Liver (tissue), 9 donors: ENCODE measurements around the gene MYOCOS. TPM values are rescaled to one million over a fixed set of nuclear protein-coding genes. Genes with fewer than 3 reads are reported as not detected.

Experiments
- DNase-seq: peaks from one replicate; pipeline ENCODE4 v3.0.0-alpha.2; 2017; ENCODE audit warnings: low spot score
- H3K27ac ChIP-seq, 2 donors: one replicate each; pipeline ENCODE4 v1.7.0; 2013; ENCODE audit warnings: inconsistent platforms in 2 of 2, low read length in 2 of 2, control low read depth in 1 of 2, low read depth in 1 of 2, mild to moderate bottlenecking in 1 of 2
- H3K27me3 ChIP-seq, 4 donors: one replicate each; pipeline versions ENCODE4 v1.6.1 to v1.7.0; 2013; ENCODE audit warnings: low read length in 3 of 4, inconsistent platforms in 1 of 4, mild to moderate bottlenecking in 1 of 4, moderate library complexity in 1 of 4; ENCODE audit not compliant: control insufficient read depth in 4 of 4, insufficient read depth in 4 of 4
- H3K36me3 ChIP-seq, 4 donors: one replicate each; pipeline versions ENCODE4 v1.6.1 to v1.7.0; 2013; ENCODE audit warnings: low read length in 3 of 4, mild to moderate bottlenecking in 3 of 4, low read depth in 1 of 4, moderate library complexity in 1 of 4; ENCODE audit not compliant: control insufficient read depth in 4 of 4, insufficient read depth in 3 of 4
- H3K4me1 ChIP-seq, 4 donors: one replicate each; pipeline versions ENCODE4 v1.6.1 to v1.7.0; 2013; ENCODE audit warnings: low read length in 3 of 4, mild to moderate bottlenecking in 3 of 4, moderate library complexity in 1 of 4; ENCODE audit not compliant: control insufficient read depth in 4 of 4, insufficient read depth in 4 of 4
- H3K4me3 ChIP-seq, 3 donors: one replicate each; pipeline versions ENCODE4 v1.6.1 to v1.7.0; 2013; ENCODE audit warnings: low read length in 3 of 3, control low read depth in 1 of 3, low read depth in 1 of 3, mild to moderate bottlenecking in 1 of 3
- H3K9ac ChIP-seq, 2 donors: one replicate each; pipeline ENCODE4 v1.7.0; 2013; ENCODE audit warnings: low read length in 2 of 2, mild to moderate bottlenecking in 2 of 2, moderate library complexity in 2 of 2, control low read depth in 1 of 2, low read depth in 1 of 2
- H3K9me3 ChIP-seq, 4 donors: one replicate each; pipeline versions ENCODE4 v1.6.1 to v1.7.0; 2013; ENCODE audit warnings: low read length in 3 of 4; ENCODE audit not compliant: control insufficient read depth in 4 of 4
- EGR1 ChIP-seq, 2 donors: IDR thresholded peaks; 2 replicates each; pipeline ENCODE4 v1.6.1; 2016 to 2018; ENCODE audit warnings: antibody characterized with exemption in 2 of 2, low read depth in 2 of 2
- FOXA1 ChIP-seq: IDR thresholded peaks from 2 replicates; pipeline ENCODE4 v1.6.1; 2016; ENCODE audit warnings: antibody characterized with exemption
- FOXA2 ChIP-seq: IDR thresholded peaks from 2 replicates; pipeline ENCODE4 v1.6.1; 2016; ENCODE audit warnings: antibody characterized with exemption
- GABPA ChIP-seq, 2 donors: IDR thresholded peaks in 1 of 2; conservative IDR thresholded peaks in 1 of 2; 2 replicates each; pipeline ENCODE4 v1.6.1; 2016; ENCODE audit warnings: antibody characterized with exemption in 2 of 2, mild to moderate bottlenecking in 1 of 2, moderate library complexity in 1 of 2
- HNF4A ChIP-seq, 2 donors: conservative IDR thresholded peaks; 2 replicates each; pipeline ENCODE4 v1.6.1; 2016; ENCODE audit warnings: antibody characterized with exemption in 2 of 2, mild to moderate bottlenecking in 2 of 2
- HNF4G ChIP-seq: IDR thresholded peaks from 2 replicates; pipeline ENCODE4 v1.6.1; 2016; ENCODE audit warnings: antibody characterized with exemption
- JUND ChIP-seq, 2 donors: IDR thresholded peaks; 2 replicates each; pipeline ENCODE4 v1.6.1; 2016; ENCODE audit warnings: antibody characterized with exemption in 2 of 2
- NR2F2 ChIP-seq: IDR thresholded peaks from 2 replicates; pipeline ENCODE4 v1.6.1; 2016; ENCODE audit warnings: antibody characterized with exemption
- RAD21 ChIP-seq, 2 donors: IDR thresholded peaks; 2 replicates each; pipeline ENCODE4 v1.6.1; 2016; ENCODE audit warnings: antibody characterized with exemption in 2 of 2, mild to moderate bottlenecking in 2 of 2
- RXRA ChIP-seq, 2 donors: IDR thresholded peaks; 2 replicates each; pipeline ENCODE4 v1.6.1; 2017 to 2018; ENCODE audit warnings: antibody characterized with exemption in 2 of 2, mild to moderate bottlenecking in 1 of 2
- SP1 ChIP-seq: IDR thresholded peaks from 2 replicates; pipeline ENCODE4 v1.6.1; 2018; ENCODE audit warnings: antibody characterized with exemption, mild to moderate bottlenecking
- TAF1 ChIP-seq: conservative IDR thresholded peaks from 2 replicates; pipeline ENCODE4 v1.6.1; 2016; ENCODE audit warnings: antibody characterized with exemption, mild to moderate bottlenecking
- YY1 ChIP-seq: IDR thresholded peaks from 2 replicates; pipeline ENCODE4 v1.6.1; 2016; ENCODE audit warnings: antibody characterized with exemption, mild to moderate bottlenecking
- WGBS: extraction: QIAGEN DNeasy Blood & Tissue Kit; methylation state at CpG from one replicate; pipeline ENCODE4 v1.1.7; 2013; 5-methylcytosine and 5-hydroxymethylcytosine counted together
- polyA plus RNA-seq, 2 donors: library from polyadenylated mRNA; stranded (reverse) in 1 of 2; unstranded in 1 of 2; fragments of 200-250 nt in 1 of 2; fragments of >200 nt in 1 of 2; fragmentation: Nextera tagmentation in 1 of 2; extraction: Ambion mirVana in 1 of 2; gene quantifications; one replicate each; pipeline versions ENCODE4 v1.2.1 to v1.2.3, GENCODE V29; 2013 to 2015
- total RNA-seq, 2 donors: library from RNA; depleted of rRNA; stranded (reverse); fragments of >200 nt; gene quantifications; one replicate each; pipeline ENCODE4 v1.2.3, GENCODE V29; 2014
- TF ChIP-seq, protein P1 (sequence below): IDR thresholded peaks from 2 replicates; pipeline ENCODE4 v1.6.1; 2016; ENCODE audit warnings: antibody characterized with exemption
- TF ChIP-seq, protein P2 (sequence below): fragments of 150-350 bp; IDR thresholded peaks from 2 replicates; pipeline ENCODE4 v1.5.1; 2017; ENCODE audit warnings: improper control_type of control experiment, low read depth, low read length; ENCODE audit not compliant: missing input control
- TF ChIP-seq, protein P3 (sequence below): IDR thresholded peaks from 2 replicates; pipeline ENCODE4 v1.6.1; 2016; ENCODE audit warnings: antibody characterized with exemption
- TF ChIP-seq, protein P4 (sequence below): IDR thresholded peaks from 2 replicates; pipeline ENCODE4 v1.6.1; 2016; ENCODE audit warnings: antibody characterized with exemption
- TF ChIP-seq, protein P5 (sequence below): IDR thresholded peaks from 2 replicates; pipeline ENCODE4 v1.6.1; 2016; ENCODE audit warnings: antibody characterized with exemption, mild to moderate bottlenecking
- donor health status: healthy.
- donor health status: healthy.
- donor health status: healthy.
- donor health status: healthy.
- donor health status: healthy.

MYOCOS gene
- total and polyA plus RNA-seq, 4 donors: 0.08 TPM; not detected in 3

DNA sequence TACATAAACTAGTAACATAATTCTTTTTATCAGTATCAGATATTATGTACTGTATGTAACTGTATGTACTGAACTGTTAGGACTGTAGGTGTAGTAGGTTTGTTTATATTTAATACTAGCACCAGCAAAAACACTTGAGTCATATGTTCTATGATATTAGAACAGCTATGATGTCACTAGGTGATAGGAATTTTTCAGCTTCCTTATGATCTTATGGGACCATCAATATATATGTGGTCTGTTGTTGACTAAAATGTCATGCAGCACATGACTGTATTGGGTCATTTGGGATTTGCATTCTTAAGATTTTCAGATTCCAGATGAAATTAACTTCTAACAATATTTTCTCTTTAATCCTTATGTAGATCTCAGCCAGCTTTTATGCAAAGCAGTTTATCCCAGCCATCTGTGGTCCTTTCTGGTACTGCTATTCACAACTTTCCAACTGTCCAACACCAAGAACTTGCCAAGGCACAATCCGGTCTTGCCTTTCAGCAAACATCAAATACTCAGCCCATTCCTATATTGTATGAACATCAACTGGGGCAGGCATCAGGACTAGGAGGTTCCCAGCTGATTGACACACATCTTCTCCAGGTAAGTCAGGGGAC, 38.3 kb upstream of the MYOCOS start:
- Histone ChIP-seq H3K9me3 (no peaks in the 10 kb centered on the region), H3K4me1 (no peaks in the 10 kb centered on the region), H3K4me3 (no peak overlapping the region), H3K36me3 (peaks cover 5 to 70% (median 54%) of the 10 kb centered on the region in 4 donors), H3K9ac (no peak overlapping the region), H3K27ac (no peak overlapping the region), H3K27me3 (no peaks in the 10 kb centered on the region)
- TF ChIP-seq RAD21 (IDR thresholded peaks at IDR 0.05) (no peak), EGR1 (IDR thresholded peaks at IDR 0.05; ENCODE audit: low read depth in 2 of 2) (no peak), GABPA (IDR thresholded peaks at IDR 0.05 in 1 of 2, conservative IDR thresholded peaks at IDR 0.05 in 1 of 2) (no peak), RXRA (IDR thresholded peaks at IDR 0.05) (no peak), SP1 (no peak), NR2F2 (no peak), FOXA2 (no peak), TAF1 (no peak), YY1 (no peak), JUND (IDR thresholded peaks at IDR 0.05) (no peak), HNF4A (conservative IDR thresholded peaks at IDR 0.05) (no peak), HNF4G (no peak), FOXA1 (no peak)
- TF ChIP-seq, protein P1, sequence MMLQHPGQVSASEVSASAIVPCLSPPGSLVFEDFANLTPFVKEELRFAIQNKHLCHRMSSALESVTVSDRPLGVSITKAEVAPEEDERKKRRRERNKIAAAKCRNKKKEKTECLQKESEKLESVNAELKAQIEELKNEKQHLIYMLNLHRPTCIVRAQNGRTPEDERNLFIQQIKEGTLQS: no peak
- TF ChIP-seq, protein P2, sequence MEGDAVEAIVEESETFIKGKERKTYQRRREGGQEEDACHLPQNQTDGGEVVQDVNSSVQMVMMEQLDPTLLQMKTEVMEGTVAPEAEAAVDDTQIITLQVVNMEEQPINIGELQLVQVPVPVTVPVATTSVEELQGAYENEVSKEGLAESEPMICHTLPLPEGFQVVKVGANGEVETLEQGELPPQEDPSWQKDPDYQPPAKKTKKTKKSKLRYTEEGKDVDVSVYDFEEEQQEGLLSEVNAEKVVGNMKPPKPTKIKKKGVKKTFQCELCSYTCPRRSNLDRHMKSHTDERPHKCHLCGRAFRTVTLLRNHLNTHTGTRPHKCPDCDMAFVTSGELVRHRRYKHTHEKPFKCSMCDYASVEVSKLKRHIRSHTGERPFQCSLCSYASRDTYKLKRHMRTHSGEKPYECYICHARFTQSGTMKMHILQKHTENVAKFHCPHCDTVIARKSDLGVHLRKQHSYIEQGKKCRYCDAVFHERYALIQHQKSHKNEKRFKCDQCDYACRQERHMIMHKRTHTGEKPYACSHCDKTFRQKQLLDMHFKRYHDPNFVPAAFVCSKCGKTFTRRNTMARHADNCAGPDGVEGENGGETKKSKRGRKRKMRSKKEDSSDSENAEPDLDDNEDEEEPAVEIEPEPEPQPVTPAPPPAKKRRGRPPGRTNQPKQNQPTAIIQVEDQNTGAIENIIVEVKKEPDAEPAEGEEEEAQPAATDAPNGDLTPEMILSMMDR: no peak
- TF ChIP-seq, protein P3, sequence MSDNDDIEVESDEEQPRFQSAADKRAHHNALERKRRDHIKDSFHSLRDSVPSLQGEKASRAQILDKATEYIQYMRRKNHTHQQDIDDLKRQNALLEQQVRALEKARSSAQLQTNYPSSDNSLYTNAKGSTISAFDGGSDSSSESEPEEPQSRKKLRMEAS: no peak
- TF ChIP-seq, protein P4, sequence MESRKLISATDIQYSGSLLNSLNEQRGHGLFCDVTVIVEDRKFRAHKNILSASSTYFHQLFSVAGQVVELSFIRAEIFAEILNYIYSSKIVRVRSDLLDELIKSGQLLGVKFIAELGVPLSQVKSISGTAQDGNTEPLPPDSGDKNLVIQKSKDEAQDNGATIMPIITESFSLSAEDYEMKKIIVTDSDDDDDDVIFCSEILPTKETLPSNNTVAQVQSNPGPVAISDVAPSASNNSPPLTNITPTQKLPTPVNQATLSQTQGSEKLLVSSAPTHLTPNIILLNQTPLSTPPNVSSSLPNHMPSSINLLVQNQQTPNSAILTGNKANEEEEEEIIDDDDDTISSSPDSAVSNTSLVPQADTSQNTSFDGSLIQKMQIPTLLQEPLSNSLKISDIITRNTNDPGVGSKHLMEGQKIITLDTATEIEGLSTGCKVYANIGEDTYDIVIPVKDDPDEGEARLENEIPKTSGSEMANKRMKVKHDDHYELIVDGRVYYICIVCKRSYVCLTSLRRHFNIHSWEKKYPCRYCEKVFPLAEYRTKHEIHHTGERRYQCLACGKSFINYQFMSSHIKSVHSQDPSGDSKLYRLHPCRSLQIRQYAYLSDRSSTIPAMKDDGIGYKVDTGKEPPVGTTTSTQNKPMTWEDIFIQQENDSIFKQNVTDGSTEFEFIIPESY: no peak
- WGBS: 89% methylated on average over 1 of the region's 1 CpG
- no peak for DNase-seq

DNA sequence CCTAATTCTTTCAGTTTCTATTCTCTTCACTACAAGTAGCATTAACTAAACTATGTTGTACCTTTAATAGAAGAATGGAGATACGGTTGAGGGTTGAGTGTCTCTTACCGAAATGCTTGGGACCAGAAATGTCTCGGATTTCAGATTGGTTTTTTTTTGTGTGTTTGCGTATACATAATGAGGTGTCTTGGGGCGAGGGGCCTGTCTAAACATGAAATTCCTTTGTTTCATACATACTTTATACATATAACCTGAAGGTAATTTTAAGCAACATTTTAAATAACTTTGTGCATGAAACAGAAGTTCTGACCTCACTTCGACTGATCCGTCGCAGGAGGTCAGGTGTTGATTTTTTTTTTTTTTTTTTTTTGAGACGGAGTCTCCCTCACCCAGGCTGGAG, 36.3 kb upstream of the MYOCOS start:
- no peaks in the 10 kb centered on the region for H3K4me1 ChIP-seq
- peaks cover 3 to 68% (median 57%) of the 10 kb centered on the region in 4 donors for H3K36me3 ChIP-seq

More for the DNA sequence above, 36.3 kb upstream of the MYOCOS start:
- Histone ChIP-seq H3K27ac (no peak overlapping the region), H3K9me3 (no peaks in the 10 kb centered on the region), H3K4me3 (no peak overlapping the region), H3K27me3 (no peaks in the 10 kb centered on the region), H3K9ac (no peak overlapping the region)
- TF ChIP-seq FOXA2 (no peak), GABPA (IDR thresholded peaks at IDR 0.05 in 1 of 2, conservative IDR thresholded peaks at IDR 0.05 in 1 of 2) (no peak), HNF4G (no peak), RAD21 (IDR thresholded peaks at IDR 0.05) (no peak), HNF4A (conservative IDR thresholded peaks at IDR 0.05) (no peak), TAF1 (no peak), FOXA1 (no peak), SP1 (no peak), YY1 (no peak), NR2F2 (no peak)
- TF ChIP-seq, protein P5, sequence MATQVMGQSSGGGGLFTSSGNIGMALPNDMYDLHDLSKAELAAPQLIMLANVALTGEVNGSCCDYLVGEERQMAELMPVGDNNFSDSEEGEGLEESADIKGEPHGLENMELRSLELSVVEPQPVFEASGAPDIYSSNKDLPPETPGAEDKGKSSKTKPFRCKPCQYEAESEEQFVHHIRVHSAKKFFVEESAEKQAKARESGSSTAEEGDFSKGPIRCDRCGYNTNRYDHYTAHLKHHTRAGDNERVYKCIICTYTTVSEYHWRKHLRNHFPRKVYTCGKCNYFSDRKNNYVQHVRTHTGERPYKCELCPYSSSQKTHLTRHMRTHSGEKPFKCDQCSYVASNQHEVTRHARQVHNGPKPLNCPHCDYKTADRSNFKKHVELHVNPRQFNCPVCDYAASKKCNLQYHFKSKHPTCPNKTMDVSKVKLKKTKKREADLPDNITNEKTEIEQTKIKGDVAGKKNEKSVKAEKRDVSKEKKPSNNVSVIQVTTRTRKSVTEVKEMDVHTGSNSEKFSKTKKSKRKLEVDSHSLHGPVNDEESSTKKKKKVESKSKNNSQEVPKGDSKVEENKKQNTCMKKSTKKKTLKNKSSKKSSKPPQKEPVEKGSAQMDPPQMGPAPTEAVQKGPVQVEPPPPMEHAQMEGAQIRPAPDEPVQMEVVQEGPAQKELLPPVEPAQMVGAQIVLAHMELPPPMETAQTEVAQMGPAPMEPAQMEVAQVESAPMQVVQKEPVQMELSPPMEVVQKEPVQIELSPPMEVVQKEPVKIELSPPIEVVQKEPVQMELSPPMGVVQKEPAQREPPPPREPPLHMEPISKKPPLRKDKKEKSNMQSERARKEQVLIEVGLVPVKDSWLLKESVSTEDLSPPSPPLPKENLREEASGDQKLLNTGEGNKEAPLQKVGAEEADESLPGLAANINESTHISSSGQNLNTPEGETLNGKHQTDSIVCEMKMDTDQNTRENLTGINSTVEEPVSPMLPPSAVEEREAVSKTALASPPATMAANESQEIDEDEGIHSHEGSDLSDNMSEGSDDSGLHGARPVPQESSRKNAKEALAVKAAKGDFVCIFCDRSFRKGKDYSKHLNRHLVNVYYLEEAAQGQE: no peak
- TF ChIP-seq, protein P2: no peak
- TF ChIP-seq, protein P3: no peak
- TF ChIP-seq, protein P4: no peak
- 96% methylated on average over 9 of the region's 9 CpGs for WGBS
- no peak for DNase-seq
